T-helper 17 cell (primary cell): ENCODE data around the gene SAP25. TPM values are rescaled to one million over a fixed set of nuclear protein-coding genes. Genes with fewer than 3 reads are reported as not detected.
"Not testable (repeated sequence)": the region's sequence is repeated elsewhere in the genome, so short reads cannot be mapped to it uniquely, and the experiment has no call there.

ENCODE experiments used
- ATAC-seq: fragments of 150-1000 bp; cut with Tn5 transposase; 2 replicates; pipeline ENCODE4 v1.10.0; 2021; ENCODE audit warnings: mild to moderate bottlenecking, moderate library complexity
- DNase-seq, 3 donors: peaks; one replicate each; pipeline versions ENCODE4 v3.0.0 to v3.0.0-alpha.2; 2020 to 2021
- H3K9me3 ChIP-seq: one replicate; pipeline ENCODE4 v1.7.0; 2013; ENCODE audit warnings: low read length, mild to moderate bottlenecking; ENCODE audit not compliant: control insufficient read depth, poor library complexity, severe bottlenecking
- H3K27ac Mint-ChIP-seq: one replicate; pipeline ENCODE4 v1.8.0; 2022; ENCODE audit warnings: mild to moderate bottlenecking, moderate library complexity, mixed read lengths
- H3K27me3 Mint-ChIP-seq: one replicate; pipeline ENCODE4 v1.8.0; 2022; ENCODE audit warnings: mixed read lengths
- H3K36me3 Mint-ChIP-seq: one replicate; pipeline ENCODE4 v1.8.0; 2022; ENCODE audit warnings: low read depth, mixed read lengths
- H3K4me1 Mint-ChIP-seq: one replicate; pipeline ENCODE4 v1.8.0; 2022; ENCODE audit warnings: mild to moderate bottlenecking, mixed read lengths
- H3K4me3 Mint-ChIP-seq: one replicate; pipeline ENCODE4 v1.8.0; 2022; ENCODE audit warnings: mild to moderate bottlenecking, moderate library complexity, mixed read lengths
- total RNA-seq, 4 donors: library from RNA in 2 of 4; stranded (reverse) in 2 of 4; gene quantifications; one replicate each; pipeline ENCODE4 v1.2.3 and lab custom pipeline; 2022 to 2026

The SAP25 gene
- total RNA-seq, 2 donors from 2014 or later, result 33.1 to 43.1 TPM

DNA sequence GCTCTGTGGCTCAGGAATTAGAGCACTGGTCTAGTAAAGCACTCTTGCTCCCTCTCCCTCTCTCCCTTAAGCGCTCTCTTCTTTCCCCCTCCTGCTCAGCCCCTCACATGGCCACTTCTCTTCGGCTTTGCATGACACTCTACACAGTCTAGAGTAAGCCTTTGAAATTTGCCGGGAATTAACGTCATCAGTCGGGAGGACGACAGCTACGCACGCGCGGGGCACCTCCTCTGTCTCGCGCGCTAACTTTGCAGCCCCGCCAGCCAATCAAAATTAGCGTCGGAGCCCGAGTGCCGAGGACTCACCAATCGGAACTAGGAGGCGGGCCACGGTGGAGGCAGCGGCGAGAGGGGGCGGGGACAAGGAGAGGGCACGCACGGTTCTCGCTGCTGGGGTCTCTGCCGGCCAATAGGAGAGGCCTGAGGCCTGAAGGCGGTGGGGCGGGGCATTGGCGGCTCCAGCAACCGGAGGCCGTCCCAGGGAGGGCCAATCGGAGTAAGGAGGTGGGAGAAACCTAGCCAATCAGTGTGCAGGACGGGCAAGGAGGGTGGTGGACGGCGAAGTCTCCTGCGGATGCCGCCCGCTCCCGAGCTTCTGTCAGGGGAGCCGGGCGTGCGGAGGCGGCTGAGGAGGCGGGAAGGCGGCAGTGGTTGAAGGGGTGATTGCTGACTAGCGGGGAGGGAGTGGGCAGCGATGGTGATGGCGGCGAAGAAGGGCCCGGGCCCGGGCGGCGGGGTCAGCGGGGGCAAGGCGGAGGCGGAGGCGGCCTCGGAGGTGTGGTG lies 34.9 kb downstream of the SAP25 start, which contains the start of gene AGFG2:
AGFG2 (plus strand) TSS at position 550 of the 782 bp plus-strand sequence; CDS start at position 694, 144 bp downstream.
- Mint-ChIP-seq H3K4me3 (peak within 1 kb of the TSS; percentile 100), H3K4me1 (peaks cover 45% of the 10 kb centered on the region), H3K36me3 (peaks cover 3% of the 10 kb centered on the region), H3K27ac (peak within 1 kb of the TSS; percentile 98), H3K27me3 (no peaks in the 10 kb centered on the region)
- no peaks in the 10 kb centered on the region for H3K9me3 ChIP-seq
- ATAC-seq (peak; percentile 96), DNase-seq (peak; percentile 99 to 100 (median 100))

DNA sequence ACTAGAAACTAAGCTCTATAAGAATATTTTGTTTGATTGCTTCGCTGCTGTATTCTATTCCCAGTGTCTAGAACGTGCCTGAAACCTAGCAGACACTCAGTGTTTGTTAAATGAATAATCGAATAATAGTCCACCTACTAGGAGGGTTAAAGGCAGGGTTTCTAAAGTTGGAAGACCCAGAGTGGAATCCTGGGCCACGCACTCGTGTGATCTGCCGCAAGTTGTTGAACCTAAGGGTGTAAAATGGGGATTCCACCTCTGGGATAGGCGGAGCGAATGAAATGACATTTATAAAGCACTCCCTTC lies 35.4 kb downstream of the SAP25 start:
- no peak for ATAC-seq
- H3K27ac Mint-ChIP-seq, result peak overlapping the region; percentile 98
- H3K4me3 Mint-ChIP-seq, result peak overlapping the region; percentile 100
- H3K4me1 Mint-ChIP-seq, result peaks cover 40% of the 10 kb centered on the region
- no peak for DNase-seq
- H3K9me3 ChIP-seq, result no peaks in the 10 kb centered on the region
- H3K36me3 Mint-ChIP-seq, result peaks cover 3% of the 10 kb centered on the region
- no peaks in the 10 kb centered on the region for H3K27me3 Mint-ChIP-seq

DNA sequence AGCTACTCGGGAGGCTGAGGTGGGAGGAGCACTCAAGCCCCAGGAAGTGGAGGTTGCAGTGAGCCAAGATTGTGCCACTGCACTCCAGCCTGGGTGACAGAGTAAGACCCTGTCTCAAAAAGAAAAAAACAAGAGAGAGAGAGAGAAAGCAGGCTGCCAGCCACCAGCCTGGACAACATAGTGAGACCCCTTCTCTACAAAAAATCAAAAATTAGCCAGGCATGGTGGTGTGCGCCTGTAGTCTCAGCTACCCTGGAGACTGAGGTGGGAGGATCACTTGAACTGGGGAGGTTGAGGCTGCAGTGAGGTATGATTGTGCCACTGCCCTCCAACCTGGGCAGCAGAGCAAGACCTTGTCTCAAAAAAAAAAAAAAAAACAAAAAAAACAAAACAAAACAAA lies 37.0 kb downstream of the SAP25 start:
- H3K27me3 Mint-ChIP-seq, ATAC-seq, H3K4me3 Mint-ChIP-seq, H3K9me3 ChIP-seq, H3K36me3 Mint-ChIP-seq, H3K27ac Mint-ChIP-seq, DNase-seq: not testable (repeated sequence)
- H3K4me1 Mint-ChIP-seq, result peaks cover 26% of the 10 kb centered on the region

DNA sequence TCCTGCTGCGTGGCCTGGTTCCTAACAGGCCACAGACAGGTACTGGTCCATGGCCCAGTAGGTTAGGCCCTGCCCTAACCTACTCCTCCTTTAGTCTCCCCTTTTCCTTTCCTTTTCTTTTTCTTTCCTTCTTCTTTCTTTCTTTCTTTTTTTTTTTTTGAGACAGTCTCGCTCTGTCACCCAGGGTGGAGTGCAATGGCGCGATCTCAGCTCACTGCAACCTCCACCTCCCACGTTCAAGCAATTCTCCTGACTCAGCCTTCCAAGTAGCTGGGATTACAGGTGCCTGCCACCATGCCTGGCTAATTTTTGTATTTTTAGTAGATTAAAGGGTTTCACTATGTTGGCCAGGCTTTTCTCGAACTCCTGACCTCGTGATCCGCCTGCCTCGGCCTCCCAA lies 37.7 kb downstream of the SAP25 start:
- H3K36me3 Mint-ChIP-seq, result not testable (repeated sequence)

DNA sequence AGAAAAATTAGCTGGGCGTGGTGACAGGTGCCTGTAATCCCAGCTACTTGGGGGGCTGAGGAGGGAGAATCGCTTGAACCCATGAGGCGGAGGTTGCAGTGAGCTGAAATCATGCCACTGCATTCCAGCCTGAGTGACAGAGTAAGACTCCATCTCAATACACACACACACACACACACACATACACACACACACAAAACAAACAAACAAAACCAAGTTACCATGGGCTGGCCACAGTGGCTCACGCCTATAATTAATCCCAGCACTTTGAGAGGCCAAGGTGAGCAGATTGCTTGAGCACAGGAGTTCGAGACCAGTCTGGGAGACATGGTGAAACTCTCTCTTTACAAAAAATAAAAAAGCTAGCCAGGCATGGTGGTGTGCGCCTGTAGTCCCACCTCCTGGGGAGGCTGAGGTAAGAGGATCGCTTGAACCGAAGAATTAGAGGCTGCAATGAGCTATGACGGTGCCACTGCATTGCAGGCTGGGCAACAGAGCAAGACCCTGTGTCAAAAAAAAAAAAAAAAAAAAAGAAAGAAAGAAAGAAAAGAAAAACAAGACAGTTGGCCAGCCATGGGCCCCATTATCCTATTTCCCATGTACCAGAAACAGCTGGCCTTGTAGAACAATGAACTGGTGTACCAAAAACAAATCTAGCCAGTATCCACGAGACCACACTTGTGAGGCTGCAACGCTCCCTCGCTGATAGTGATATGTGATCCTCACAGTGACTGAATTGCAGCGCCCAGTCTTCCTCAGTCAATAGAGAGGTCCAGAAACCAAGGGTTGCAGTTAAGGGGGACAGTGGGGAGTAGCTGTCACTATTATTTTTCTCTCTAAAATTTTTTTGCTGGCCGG lies 41.3 kb downstream of the SAP25 start:
- no peak overlapping the region for H3K4me3 Mint-ChIP-seq
- H3K4me1 Mint-ChIP-seq, result peaks cover 3% of the 10 kb centered on the region
- DNase-seq (no peak), ATAC-seq (no peak)
- H3K27me3 Mint-ChIP-seq, result no peaks in the 10 kb centered on the region
- no peaks in the 10 kb centered on the region for H3K36me3 Mint-ChIP-seq
- no peak overlapping the region for H3K27ac Mint-ChIP-seq
- H3K9me3 ChIP-seq, result no peaks in the 10 kb centered on the region

More for the DNA sequence above, 37.7 kb downstream of the SAP25 start:
- ATAC-seq, H3K27me3 Mint-ChIP-seq, H3K9me3 ChIP-seq, DNase-seq, H3K27ac Mint-ChIP-seq, H3K4me3 Mint-ChIP-seq: not testable (repeated sequence)
- H3K4me1 Mint-ChIP-seq, result peaks cover 19% of the 10 kb centered on the region

DNA sequence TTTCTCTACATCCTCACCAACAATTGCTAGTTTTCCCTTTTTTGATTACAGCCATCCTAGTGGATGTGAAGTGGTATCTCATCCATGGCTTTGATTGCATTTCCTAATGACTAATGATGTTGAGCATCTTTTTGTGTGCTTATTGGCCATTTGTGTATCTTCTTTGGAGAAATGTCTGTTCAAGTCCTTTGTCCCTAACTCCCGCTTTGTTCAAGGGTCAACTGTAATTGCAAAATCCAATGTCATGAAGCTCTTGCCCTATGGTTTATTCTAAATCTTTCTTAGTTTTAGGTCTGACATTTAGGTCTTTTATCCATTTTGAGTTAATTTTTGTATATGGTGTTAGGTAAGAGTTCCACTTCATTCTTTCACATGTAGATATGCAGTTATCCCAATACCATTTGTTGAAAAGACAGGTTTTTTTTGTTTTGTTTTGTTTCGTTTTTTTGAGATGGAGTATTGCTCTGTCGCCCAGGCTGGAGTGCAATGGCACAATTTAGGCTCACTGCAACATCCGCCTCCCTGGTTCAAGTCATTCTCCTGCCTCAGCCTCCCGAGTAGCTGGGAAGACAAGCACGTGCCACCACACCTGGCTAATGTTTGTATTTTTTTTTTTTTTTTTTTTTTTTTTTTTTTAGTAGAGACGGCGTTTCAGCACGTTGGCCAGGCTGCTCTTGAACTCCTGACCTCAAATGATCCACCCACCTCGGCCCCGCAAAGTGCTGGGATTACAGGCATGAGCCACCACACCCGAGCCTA lies 45.4 kb downstream of the SAP25 start:
- not testable (repeated sequence) for ATAC-seq, H3K9me3 ChIP-seq, H3K4me1 Mint-ChIP-seq, H3K27ac Mint-ChIP-seq, H3K36me3 Mint-ChIP-seq, H3K27me3 Mint-ChIP-seq, H3K4me3 Mint-ChIP-seq, DNase-seq

DNA sequence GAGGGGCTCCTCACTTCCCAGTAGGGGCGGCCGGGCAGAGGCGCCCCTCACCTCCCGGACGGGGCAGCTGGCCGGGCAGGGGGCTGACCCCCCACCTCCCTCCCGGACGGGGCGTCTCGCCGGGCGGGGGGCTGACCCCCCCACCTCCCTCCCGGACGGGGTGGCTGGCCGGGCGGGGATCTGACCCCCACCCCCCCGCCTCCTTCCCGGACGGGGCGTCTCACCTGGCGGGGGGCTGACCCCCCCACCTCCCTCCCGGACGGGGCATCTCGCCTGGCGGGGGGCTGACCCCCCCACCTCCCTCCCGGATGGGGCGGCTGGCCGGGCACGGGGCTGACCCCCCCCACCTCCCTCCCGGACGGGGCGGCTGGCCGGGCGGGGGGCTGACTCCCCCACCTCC lies 50.5 kb downstream of the SAP25 start:
- H3K27ac Mint-ChIP-seq, H3K4me3 Mint-ChIP-seq, H3K9me3 ChIP-seq: not testable (repeated sequence)

More for the DNA sequence above, 50.5 kb downstream of the SAP25 start:
- not testable (repeated sequence) for H3K4me1 Mint-ChIP-seq, H3K36me3 Mint-ChIP-seq, ATAC-seq, H3K27me3 Mint-ChIP-seq, DNase-seq

Other genes with a start within 250 kb of the SAP25 start
- gene PILRB, start 215.8 kb downstream of the SAP25 start, total RNA-seq, result 10 to 100 TPM; 71.6 to 97.2 TPM
- 10 to 100 TPM in 1 of 2 donors, 1 to 10 TPM in 1; 3.1 to 14.5 TPM for gene PILRA, start 200.4 kb downstream of the SAP25 start, total RNA-seq
- 1 to 10 TPM; 5.1 TPM for gene ZCWPW1, start 145.2 kb downstream of the SAP25 start, total RNA-seq
- 10 to 100 TPM; 66.1 to 66.8 TPM for gene MEPCE, start 144.1 kb downstream of the SAP25 start, total RNA-seq
- gene PPP1R35, start 137.4 kb downstream of the SAP25 start, total RNA-seq, result 10 to 100 TPM; 45.2 to 48.1 TPM
- gene SPACDR, start 109.6 kb downstream of the SAP25 start, total RNA-seq, result 1 to 10 TPM; 1.4 to 1.7 TPM
- gene TSC22D4, start 94.7 kb downstream of the SAP25 start, total RNA-seq, result 100 to 1,000 TPM in 1 of 2 donors, 10 to 100 TPM in 1; 94.7 to 104 TPM
- gene NYAP1, start 90.0 kb downstream of the SAP25 start, total RNA-seq, result 1 to 10 TPM; 1.3 TPM
- 10 to 100 TPM; 33.1 to 45.9 TPM for gene AGFG2, start 34.7 kb downstream of the SAP25 start, total RNA-seq
- 100 to 1,000 TPM; 284 to 305 TPM for gene LRCH4, start 12.2 kb upstream of the SAP25 start, total RNA-seq
- under 1 TPM; 0.31 to 0.70 TPM for gene FBXO24, start 12.4 kb upstream of the SAP25 start, total RNA-seq
- 10 to 100 TPM; 12.6 to 14.7 TPM for gene PCOLCE, start 28.5 kb upstream of the SAP25 start, total RNA-seq
- 10 to 100 TPM; 16.4 to 16.5 TPM for gene MOSPD3, start 38.6 kb upstream of the SAP25 start, total RNA-seq
- gene TFR2, start 67.7 kb upstream of the SAP25 start, total RNA-seq, result 1 to 10 TPM; 4.5 to 6.1 TPM
- gene ACTL6B, start 82.5 kb upstream of the SAP25 start, total RNA-seq, result not detected
- gene GNB2, start 99.8 kb upstream of the SAP25 start, total RNA-seq, result 100 to 1,000 TPM; 140 to 161 TPM
- 10 to 100 TPM; 70.3 to 71.5 TPM for gene GIGYF1, start 120.3 kb upstream of the SAP25 start, total RNA-seq
- gene POP7, start 132.2 kb upstream of the SAP25 start, total RNA-seq, result 10 to 100 TPM; 10.1 to 12.4 TPM
- gene EPO, start 146.6 kb upstream of the SAP25 start, total RNA-seq, result not detected
- not detected for gene ZAN, start 159.7 kb upstream of the SAP25 start, total RNA-seq